K562 (cell line): ENCODE data around the gene VSIG10L2. TPM values are rescaled to one million over a fixed set of nuclear protein-coding genes. Genes with fewer than 3 reads are reported as not detected.

Experiments used
- BCLAF1 ChIP-seq, 2 experiments: fragments of 450-650 bp in 1 of 2; IDR thresholded peaks; 2 replicates each; pipeline ENCODE4 v1.6.1; 2011 to 2017; ENCODE audit warnings: low read depth in 2 of 2, antibody characterized with exemption in 1 of 2, borderline replicate concordance in 1 of 2, low read length in 1 of 2, mild to moderate bottlenecking in 1 of 2, mixed read lengths in 1 of 2; ENCODE audit not compliant: control insufficient read depth in 1 of 2
- BRF1 ChIP-seq: IDR thresholded peaks from 3 replicates; pipeline ENCODE4 v1.6.1; 2011; ENCODE audit warnings: borderline replicate concordance, mild to moderate bottlenecking; ENCODE audit not compliant: insufficient read length; ENCODE audit errors: extremely low read depth
- CBFA2T2 ChIP-seq: fragments of 450-650 bp; conservative IDR thresholded peaks from 2 replicates; pipeline ENCODE4 v1.6.1; 2017; ENCODE audit warnings: mild to moderate bottlenecking
- CCAR2 ChIP-seq: fragments of 200-400 bp; formaldehyde crosslinking; IDR thresholded peaks from 2 replicates; pipeline ENCODE4 v1.6.1; 2017; ENCODE audit warnings: mild to moderate bottlenecking, low read depth, low read length
- CREB3 ChIP-seq: fragments of 450-650 bp; conservative IDR thresholded peaks from 2 replicates; pipeline ENCODE4 v1.6.1; 2016; ENCODE audit warnings: missing genetic modification characterization, low read depth, mild to moderate bottlenecking, missing compliant biosample characterization, moderate library complexity
- CTBP1 ChIP-seq: fragments of 450-650 bp; IDR thresholded peaks from 2 replicates; pipeline ENCODE4 v1.6.1; 2016; ENCODE audit warnings: borderline replicate concordance
- ELF1 ChIP-seq: fragments of 200-800 bp; sonication (Bioruptor generic); IDR thresholded peaks from 2 replicates; pipeline ENCODE4 v1.6.1; 2016; ENCODE audit warnings: missing genetic modification characterization, missing compliant biosample characterization
- FIP1L1 ChIP-seq: fragments of 200-400 bp; formaldehyde crosslinking; IDR thresholded peaks from 2 replicates; pipeline ENCODE4 v1.6.1; 2018; ENCODE audit warnings: mild to moderate bottlenecking, low read depth, low read length; ENCODE audit not compliant: poor library complexity, severe bottlenecking
- HNRNPLL ChIP-seq: fragments of 200-400 bp; formaldehyde crosslinking; IDR thresholded peaks from 2 replicates; pipeline ENCODE4 v1.6.1; 2017; ENCODE audit warnings: low read length, low read depth, mild to moderate bottlenecking; ENCODE audit not compliant: poor library complexity, severe bottlenecking
- ILK ChIP-seq: fragments of 450-650 bp; IDR thresholded peaks from 2 replicates; pipeline ENCODE4 v1.6.1; 2016; ENCODE audit warnings: missing genetic modification characterization, low read depth, mild to moderate bottlenecking, missing compliant biosample characterization, moderate library complexity, borderline replicate concordance
- MYBL2 ChIP-seq, 2 experiments: fragments of 450-650 bp in 1 of 2; sonication (generic) in 1 of 2; formaldehyde crosslinking in 1 of 2; IDR thresholded peaks; 2 replicates each; pipeline versions ENCODE4 v1.6.1 to v1.8.1; 2017 to 2022; ENCODE audit warnings: borderline replicate concordance in 1 of 2, inconsistent platforms in 1 of 2, low read depth in 1 of 2, mild to moderate bottlenecking in 1 of 2, missing genetic modification reagents in 1 of 2, moderate library complexity in 1 of 2
- NFYB ChIP-seq: IDR thresholded peaks from 2 replicates; pipeline ENCODE4 v1.6.1; 2011; ENCODE audit warnings: mild to moderate bottlenecking, moderate library complexity; ENCODE audit not compliant: insufficient read length; ENCODE audit errors: extremely low read depth
- PHB ChIP-seq: fragments of 250-450 bp; sonication (Bioruptor Pico); IDR thresholded peaks from 2 replicates; pipeline ENCODE4 v1.5.0; 2021
- POLR3G ChIP-seq: IDR thresholded peaks from 2 replicates; pipeline ENCODE4 v1.6.1; 2011; ENCODE audit not compliant: insufficient read length, insufficient replicate concordance; ENCODE audit errors: extremely low read depth
- PTRF ChIP-seq: fragments of 450-650 bp; IDR thresholded peaks from 2 replicates; pipeline ENCODE4 v1.6.1; 2016; ENCODE audit warnings: mild to moderate bottlenecking, missing genetic modification characterization, missing compliant biosample characterization
- RNF2 ChIP-seq: sonication (generic); IDR thresholded peaks from 2 replicates; pipeline ENCODE4 v1.6.1; 2016
- SETDB1 ChIP-seq: IDR thresholded peaks from one replicate; pipeline ENCODE4 v1.6.1; 2012; ENCODE audit warnings: low read length, control low read depth, inconsistent platforms
- TAF1 ChIP-seq: IDR thresholded peaks from 2 replicates; pipeline ENCODE4 v1.6.1; 2011; ENCODE audit warnings: mild to moderate bottlenecking, low read length, moderate library complexity; ENCODE audit not compliant: insufficient read depth, control insufficient read depth, severe bottlenecking; ENCODE audit errors: extremely low read depth
- ZBED1 ChIP-seq: IDR thresholded peaks from 2 replicates; pipeline ENCODE4 v1.6.1; 2014
- ZNF143 ChIP-seq: sonication (generic); formaldehyde crosslinking; IDR thresholded peaks from 2 replicates; pipeline ENCODE4 v1.9.0; 2022; ENCODE audit warnings: mild to moderate bottlenecking, missing genetic modification reagents
- ZNF324 ChIP-seq: fragments of 250-450 bp; sonication (Bioruptor Pico); IDR thresholded peaks from 2 replicates; pipeline ENCODE4 v1.4.0; 2020; ENCODE audit warnings: mild to moderate bottlenecking
- ZNF445 ChIP-seq: fragments of 250-450 bp; sonication (Bioruptor Pico); IDR thresholded peaks from 2 replicates; pipeline ENCODE4 v1.4.0; 2020; ENCODE audit warnings: low read depth, mild to moderate bottlenecking, moderate library complexity
- polyA plus RNA-seq, 8 experiments: library from polyadenylated mRNA; depleted of rRNA in 4 of 8; stranded (reverse) in 5 of 8; unstranded in 3 of 8; fragments of >200 nt; fragmentation: Nextera tagmentation in 2 of 8; fragmentation: Illumina TruSeq in 1 of 8; extraction: Ambion mirVana in 2 of 8; extraction: Trizol in 1 of 8; gene quantifications; 2 replicates each; pipeline versions ENCODE4 v1.2.1 to v1.2.3, GENCODE V29; 2011 to 2014; ENCODE audit warnings: inconsistent platforms in 1 of 8, missing spikeins in 1 of 8
- total RNA-seq, 7 experiments: library from RNA; depleted of rRNA in 6 of 7; stranded (reverse); fragments of >200 nt in 6 of 7; fragmentation: Illumina TruSeq in 2 of 7; extraction: Trizol in 2 of 7; gene quantifications; 2 replicates each; pipeline versions ENCODE4 v1.2.1 to v1.2.3, GENCODE V29; 2011 to 2021; ENCODE audit warnings: low replicate concordance in 1 of 7

The VSIG10L2 gene
- total and polyA plus RNA-seq, 9 of the 15 experiments (the other 6 are each of a cell fraction or from before 2014, with no cell fraction given), result not detected

GRCh38 chr11:125902927-125903710 is 42.7 kb upstream of the VSIG10L2 start, which contains the start of gene PUS3 (continued):
- TF ChIP-seq NFYB (no peak), ELF1 (0 out of 2 replicates have a peak, but pooled peaks have one; percentile 44), RNF2 (no peak), PTRF (tag) (no peak), BCLAF1 (IDR thresholded peaks at IDR 0.05; ENCODE audit: borderline replicate concordance in 1 of 2, control insufficient read depth in 1 of 2, low read depth in 2 of 2, low read length in 1 of 2) (no peak), ILK (tag) (no peak), TAF1 (peak; percentile 86), PHB (CRISPR knock-in tag) (no peak), HNRNPLL (peak; percentile 85), CCAR2 (no peak), POLR3G (no peak), SETDB1 (no peak), MYBL2 (IDR thresholded peaks at IDR 0.05; ENCODE audit: low read depth) (no peak), MYBL2 (CRISPR knock-in tag; IDR thresholded peaks at IDR 0.05; ENCODE audit: borderline replicate concordance) (no peak), ZNF324 (CRISPR knock-in tag) (no peak), FIP1L1 (no peak), CREB3 (no peak), ZBED1 (no peak; the same call in 1 of the 2 replicates), CBFA2T2 (no peak), ZNF445 (CRISPR knock-in tag) (no peak), CTBP1 (no peak), BRF1 (no peak), ZNF143 (CRISPR knock-in tag) (peak; percentile 84)
